NOMO-1 (cell line): Measurements from ENCODE around the gene TBX5.

Experiments
- DNase-seq, 2 experiments: peaks; one replicate each; lab custom pipeline; 2025; ENCODE audit not compliant: unreplicated experiment in 2 of 2; lab: John Stamatoyannopoulos, UW

Gene TBX5

GRCh38 chr12:114431902-114432301, 26.0 kb upstream of the TBX5 start:
- no peak for DNase-seq

- DNase-seq: no peak
Observed at GRCh38 chr12:114430306-114430705, 24.4 kb upstream of the TBX5 start.

- DNase-seq: no peak
Observed at GRCh38 chr12:114425031-114425626, 19.2 kb upstream of the TBX5 start.

- DNase-seq: no peak
Observed at GRCh38 chr12:114420944-114421335, 15.0 kb upstream of the TBX5 start.

GRCh38 chr12:114420182-114420943, 14.4 kb upstream of the TBX5 start:
- no peak for DNase-seq

GRCh38 chr12:114416028-114416427, 10.1 kb upstream of the TBX5 start:
- DNase-seq: no peak

- DNase-seq: no peak
Observed at GRCh38 chr12:114415525-114415868, 9.6 kb upstream of the TBX5 start.

DNA sequence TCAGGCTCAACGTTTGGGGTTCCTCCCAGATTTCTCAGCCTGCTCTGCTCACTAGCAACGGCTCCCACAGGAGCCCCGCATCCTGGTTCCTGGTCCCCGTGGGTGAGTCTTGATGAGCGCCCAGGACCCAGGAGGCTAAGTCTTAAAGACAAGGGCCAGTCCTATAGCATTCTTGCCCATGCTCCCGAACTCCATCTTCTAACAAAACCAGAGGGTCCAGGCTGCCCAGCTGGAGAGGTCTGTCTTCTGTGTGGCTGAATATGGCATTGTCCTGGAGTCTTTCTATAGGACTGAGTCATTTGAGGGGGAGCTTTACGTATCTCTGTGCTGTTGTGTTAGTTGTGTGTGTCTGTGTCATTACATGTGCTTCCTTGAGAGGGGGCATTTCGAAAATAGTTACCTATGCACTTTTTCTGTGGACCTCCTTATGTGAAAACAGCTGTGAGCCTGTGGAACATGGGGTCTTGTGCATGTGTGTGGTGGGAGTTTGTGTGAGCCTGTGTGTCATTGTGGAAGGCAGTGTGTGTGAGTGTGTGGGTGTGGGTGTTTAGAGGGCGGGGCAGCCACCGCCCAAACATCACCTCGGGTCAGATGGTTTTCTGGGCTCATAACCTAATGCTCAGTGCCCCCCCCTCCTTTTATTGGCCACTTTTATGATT, 9.1 kb upstream of the TBX5 start:
- no peak for DNase-seq

DNA sequence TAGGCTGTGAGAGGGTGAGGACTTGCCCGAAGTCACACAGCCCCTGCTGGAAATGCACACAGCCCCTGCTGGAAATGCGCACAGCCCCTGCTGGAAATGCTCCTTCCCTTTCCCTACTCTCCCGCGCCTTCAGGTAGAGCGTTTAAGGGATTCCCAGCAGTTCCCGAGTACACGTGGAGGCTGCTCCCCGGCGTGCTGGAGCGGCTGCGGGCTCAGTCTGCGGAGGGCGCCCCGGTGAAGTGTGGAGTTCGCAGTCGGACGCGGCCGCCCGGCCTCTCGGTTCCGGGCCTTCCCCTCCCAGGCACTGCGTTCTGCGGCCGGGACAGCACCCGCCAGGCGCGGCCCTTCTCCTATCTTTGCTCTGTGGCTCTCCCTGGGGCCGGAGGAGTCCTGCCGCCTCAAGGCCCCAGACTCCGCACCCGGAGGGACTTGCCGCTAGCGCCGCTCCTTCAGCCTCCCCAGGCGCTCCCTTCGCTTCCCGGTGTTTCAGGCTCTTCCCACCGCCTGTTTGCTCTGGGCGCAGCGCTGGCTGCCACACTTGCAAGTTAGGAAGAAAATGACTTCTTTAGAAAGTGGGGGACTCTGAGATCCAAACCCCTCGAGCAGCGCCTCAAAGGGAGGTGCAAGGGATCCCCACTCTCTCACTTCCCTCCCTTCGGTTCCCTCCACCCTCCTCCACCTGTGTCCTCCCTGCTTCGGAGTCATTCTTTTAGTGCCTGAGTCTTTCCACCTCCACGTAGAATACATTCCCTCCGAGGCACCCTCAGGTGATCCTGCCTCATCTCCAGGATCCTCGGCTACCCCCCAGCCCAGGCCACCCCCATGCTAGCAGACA, 8.3 kb upstream of the TBX5 start:
- no peak for DNase-seq

- no peak for DNase-seq
Observed at GRCh38 chr12:114412825-114413749, 7.1 kb upstream of the TBX5 start.

DNA sequence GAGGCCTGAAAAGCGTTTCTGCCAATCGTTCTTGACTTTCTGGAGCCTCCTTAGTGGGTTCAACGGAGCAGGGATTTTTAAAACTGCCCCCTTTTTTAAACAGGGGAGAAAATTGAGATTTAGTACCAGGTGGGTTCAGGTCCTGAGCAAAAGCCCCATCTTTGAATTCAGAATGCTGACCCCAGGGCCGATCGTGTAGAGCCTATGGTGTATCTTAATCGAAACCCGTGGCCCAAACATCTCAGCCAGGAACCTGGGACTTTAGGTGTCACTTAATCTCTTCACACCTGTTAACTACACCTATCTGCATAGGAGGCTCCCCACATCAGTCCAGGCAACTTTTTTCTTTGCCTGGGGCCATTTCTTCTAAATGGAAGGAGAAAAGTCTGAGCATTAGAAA, 6.4 kb upstream of the TBX5 start:
- DNase-seq: no peak

DNA sequence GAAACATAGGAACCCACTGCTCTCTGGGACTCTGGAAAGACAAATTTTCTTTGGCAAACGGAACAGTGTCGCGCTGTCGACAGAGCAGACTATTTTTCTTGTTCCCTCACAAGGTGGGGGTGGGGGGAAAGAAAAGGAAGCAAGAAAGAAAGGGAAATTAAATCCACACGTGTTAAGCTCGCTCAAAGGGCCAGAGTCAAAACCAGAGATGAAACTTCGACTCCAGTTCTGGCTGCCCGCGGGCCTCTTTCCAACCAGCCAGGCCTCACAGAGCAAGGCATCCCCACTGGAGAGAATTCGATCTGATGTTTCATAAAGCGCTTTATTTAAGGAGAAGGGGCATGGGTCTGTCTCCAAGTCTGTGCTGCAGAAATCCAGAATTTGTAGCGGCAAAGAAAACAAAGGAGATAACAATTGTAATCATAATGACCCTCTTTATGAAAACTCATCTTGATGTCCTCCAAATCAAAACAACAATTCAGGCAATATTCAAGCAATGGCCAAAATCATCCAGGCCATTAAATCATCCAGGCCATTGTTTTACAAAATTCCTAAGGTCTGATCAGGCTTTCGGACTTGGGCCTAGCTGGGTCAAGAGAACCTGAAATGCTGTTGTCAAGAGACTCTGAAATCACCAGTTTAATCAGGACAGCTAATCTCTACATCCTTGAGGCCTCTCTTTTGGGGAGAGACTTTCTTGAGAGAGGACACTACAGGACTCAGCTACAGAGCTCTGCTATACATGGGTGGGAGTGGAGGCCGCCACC, 5.3 kb upstream of the TBX5 start:
- DNase-seq: no peak

DNA sequence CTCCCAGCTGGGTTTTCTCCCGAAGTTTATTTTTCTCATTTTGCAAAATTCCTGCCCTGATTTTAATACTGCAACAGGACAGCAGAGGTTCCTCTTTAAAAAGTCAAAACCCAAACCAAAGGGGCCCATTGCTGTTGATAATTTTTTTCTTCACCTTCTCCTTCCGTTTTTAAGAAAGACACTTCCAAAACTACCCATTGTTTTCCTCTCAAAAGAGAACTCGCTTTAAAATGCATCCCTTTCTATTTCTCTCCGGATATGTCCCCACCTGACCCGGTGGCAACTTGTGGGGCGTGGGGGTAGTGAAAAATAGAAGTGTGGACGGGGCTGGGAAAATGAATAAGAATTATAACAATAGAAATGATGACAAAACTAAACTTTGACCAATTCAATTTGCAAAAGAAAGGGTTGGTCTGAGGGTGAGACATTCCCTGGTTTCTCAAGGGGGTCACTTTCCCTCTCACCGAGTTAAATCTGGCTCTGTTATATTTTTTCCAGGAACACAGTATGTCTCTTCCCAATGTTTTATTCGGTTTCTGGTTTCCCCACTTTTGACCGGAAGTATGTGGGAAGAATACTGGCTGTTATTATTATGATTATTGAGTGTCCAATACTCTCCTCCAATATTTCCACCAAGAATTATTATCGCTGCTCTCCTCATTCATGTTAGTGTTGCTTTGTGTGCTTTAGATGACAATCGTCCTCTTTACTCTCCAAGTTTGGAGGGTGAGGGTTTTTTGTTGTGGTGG, 4.1 kb upstream of the TBX5 start:
- no peak for DNase-seq

DNA sequence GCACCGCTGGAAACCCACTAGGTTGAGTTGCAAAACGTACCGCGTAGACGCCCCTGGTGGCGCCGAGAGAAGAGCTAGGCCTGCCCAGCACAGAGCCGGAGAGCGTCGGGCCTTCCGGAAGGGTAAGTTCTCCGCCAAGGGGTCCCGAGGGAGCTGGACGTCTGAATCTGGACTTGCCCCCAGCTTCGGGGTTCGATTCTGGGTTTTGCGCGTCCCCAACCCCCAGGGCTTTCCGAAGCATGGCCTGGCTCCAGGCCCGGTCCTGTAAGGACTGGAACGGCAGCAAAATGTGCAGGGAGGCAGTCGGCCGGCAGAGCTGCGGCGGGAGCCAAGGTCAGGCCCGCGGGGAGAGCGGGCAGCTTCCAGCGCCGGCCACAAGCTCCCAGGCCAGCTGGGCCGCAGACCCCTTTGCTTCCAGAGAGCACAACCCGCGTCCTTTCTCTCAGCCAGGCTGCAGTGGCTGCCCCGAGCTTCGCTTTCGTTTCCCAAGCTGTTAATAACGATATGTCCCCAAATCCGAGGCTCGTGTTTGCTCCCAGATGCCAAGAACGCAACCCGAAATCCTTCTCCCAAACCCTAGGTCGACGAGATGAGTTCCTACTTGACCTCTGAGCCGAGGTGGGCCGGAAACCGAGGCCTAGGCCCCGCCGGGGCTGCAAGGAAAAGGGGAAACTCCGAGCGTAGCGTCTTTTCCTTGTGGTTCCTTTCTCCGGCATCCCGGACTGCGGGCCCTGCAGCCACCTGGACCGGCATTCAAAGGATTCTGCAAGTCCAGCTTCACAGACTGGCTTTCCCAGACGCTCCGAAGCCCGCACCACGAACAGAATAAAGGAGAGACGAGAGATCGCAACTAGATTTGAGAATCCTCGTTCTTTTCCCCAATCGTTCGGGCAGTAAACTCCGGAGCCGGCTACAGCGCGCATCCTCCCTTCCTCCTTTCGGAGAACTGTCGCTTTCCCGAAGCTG, 3.2 kb upstream of the TBX5 start:
- DNase-seq: no peak

- DNase-seq: no peak
Observed at GRCh38 chr12:114408471-114408885, 2.5 kb upstream of the TBX5 start.

- DNase-seq: no peak
Observed at GRCh38 chr12:114407842-114408411, 2.0 kb upstream of the TBX5 start.
